Stimulated activated CD4-positive, alpha-beta T cell treated with anti-CD3 and anti-CD28 coated beads, Interleukin-4, amount 100 ng/mL, for 1 hour (primary cell): ENCODE measurements around the gene ZNF853.

Source experiments
- DNase-seq: peaks from one replicate; pipeline ENCODE4 v3.0.0-alpha.2; 2020

Gene ZNF853

DNA sequence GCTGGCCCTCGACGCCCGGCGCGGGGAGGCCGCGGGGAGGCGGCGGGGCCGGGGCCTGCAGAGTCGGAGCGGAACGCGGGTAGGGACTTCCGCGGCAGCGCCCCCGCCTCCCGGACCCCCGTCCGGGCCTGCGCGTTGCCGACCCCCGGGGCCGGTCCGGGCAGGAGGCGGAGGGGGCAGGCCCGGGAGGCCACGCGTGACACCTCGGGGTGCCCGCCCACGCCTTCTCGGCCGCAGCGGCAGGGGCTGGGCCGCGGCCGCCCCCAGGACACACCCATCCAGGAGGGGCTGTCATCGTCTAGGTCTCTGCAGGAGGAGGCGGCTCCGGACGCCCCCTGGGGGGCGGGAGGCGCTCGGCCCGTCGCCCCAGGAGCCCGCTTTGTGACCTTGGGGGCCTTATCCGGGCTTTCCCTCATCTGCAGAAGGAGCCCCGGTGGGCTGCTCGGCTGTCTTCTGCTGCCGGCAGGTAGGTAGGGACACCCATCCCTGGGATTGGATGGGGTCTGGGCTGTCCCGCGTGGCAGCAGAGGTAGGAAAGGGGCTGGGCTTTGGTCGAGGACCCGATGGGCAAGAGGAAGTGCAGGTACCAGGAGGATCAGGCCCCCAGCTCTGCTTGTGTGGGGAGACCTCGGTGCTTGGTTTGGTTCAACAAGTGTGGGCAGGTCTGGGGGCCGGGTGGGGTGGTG is 22.3 kb downstream of the ZNF853 start:
- DNase-seq: peak; percentile 61

DNA sequence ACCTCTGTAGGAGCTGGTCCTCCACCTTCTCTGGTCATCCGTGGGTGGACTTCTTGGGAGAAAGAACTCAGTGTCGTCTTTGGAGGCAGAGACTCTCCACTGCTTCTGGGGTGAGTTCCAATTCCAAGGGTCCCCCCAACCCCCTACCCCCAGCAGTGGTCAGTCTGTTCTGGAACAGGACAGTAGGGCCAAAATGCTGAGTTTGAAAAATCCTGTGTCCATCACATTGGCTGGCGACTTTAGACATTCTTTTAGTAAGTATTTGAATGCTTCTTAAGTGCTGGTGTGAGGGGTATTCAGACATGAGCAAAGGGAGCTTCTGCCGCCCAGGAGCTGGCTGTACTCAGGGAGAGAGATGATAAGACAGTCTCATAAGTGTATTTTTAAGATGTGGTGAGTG is 23.6 kb downstream of the ZNF853 start:
- no peak for DNase-seq

DNA sequence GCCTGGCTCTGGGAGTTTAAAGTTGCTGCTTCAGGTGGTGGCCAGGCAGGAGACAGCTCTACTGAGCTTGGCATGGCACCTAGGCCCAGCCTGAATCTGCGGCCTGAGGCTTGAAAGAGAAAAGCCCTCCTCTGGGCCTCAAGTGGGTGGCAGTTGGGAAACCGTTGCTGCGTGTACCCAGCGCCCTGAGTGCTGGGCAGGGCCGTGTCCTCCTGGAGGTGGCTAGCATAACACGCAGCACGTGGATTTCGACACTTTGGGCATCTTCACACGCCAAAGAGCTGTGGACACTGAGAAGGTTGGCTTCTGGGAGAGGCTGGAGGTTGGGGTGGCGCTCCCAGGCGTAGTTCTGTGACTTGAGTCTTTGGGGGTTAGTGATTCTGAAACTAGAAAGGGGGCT is 24.2 kb downstream of the ZNF853 start:
- DNase-seq: no peak

DNA sequence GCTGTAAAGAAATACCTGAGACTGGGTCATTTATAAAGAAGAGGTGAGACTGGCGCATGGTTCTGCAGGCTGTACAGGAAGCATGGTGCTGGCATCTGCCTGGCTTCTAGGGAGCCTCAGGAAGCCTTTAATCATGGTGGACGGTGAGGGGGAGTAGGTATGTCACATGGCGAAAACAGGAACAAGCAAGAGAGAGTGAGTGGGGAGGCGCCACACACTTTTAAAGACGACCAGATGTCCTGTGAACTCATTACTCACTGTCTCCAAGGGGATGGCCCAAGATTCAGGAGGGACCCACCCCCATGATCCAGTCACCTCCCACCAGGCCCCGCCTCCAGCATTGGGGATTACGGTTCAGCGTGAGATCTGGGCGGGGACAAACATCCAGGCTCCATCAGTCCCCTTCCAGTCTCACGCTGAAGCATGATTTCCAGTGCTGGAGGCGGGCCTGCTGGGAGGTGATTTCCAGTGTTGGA is 24.9 kb downstream of the ZNF853 start:
- DNase-seq: peak; percentile 35

DNA sequence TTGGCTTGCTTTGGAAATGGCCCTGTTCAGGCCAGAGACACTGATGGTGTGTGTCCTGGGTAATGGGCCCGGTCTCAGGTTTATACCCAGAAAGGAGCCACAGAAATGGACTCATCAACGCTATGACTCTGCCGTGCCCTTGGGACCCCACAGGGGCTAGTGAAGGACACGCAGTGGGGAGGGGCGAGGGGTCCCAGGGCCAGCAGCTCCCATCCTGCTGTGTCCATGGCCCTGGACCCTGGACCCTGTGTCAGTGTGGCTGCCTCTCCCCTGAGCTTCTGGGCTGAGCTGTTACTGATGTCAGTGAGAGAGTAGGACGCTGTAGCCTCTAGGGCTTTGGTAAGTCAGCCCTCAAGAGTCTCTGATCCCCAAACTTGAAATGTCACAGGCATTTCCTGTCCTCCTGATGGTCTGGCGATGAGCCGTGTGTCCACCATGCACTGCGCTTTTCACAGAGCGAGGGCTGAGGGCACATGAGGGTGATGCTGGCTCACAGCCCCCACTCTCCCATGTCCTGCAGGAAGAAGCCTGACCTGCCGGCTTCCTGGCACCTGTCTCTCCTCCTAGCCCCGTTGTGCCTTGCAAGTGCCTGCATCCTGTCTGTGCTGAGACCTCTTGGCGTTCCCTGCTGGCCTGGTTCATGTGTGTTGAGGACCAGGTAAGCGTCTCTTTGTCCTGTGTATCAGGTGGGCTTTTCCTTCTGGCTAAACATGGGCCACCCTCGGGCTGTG is 26.1 kb downstream of the ZNF853 start:
- DNase-seq: no peak

DNA sequence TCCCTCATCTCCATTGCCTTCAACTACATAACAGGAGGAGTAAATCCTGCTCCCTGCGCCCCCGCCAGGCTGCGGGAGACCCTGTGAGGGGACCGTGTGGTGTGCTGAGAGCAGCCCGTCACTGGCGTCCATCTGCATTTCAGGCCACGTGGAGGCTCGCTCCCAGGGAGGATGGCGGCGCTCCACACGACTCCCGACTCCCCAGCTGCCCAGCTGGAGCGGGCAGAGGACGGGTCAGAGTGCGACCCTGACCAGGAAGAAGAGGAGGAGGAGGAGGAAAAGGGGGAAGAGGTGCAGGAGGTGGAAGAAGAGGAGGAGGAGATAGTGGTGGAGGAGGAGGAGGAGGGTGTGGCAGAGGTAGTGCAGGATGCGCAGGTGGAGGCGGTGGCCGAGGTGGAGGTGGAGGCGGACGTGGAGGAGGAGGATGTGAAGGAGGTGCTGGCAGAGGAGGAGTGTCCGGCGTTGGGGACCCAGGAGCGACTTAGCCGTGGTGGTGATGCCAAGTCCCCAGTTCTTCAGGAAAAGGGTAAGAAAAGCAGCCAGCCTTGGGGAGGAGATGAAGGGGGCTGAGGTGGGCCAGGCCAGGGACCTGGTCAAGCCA is 26.9 kb downstream of the ZNF853 start:
- no peak for DNase-seq

DNA sequence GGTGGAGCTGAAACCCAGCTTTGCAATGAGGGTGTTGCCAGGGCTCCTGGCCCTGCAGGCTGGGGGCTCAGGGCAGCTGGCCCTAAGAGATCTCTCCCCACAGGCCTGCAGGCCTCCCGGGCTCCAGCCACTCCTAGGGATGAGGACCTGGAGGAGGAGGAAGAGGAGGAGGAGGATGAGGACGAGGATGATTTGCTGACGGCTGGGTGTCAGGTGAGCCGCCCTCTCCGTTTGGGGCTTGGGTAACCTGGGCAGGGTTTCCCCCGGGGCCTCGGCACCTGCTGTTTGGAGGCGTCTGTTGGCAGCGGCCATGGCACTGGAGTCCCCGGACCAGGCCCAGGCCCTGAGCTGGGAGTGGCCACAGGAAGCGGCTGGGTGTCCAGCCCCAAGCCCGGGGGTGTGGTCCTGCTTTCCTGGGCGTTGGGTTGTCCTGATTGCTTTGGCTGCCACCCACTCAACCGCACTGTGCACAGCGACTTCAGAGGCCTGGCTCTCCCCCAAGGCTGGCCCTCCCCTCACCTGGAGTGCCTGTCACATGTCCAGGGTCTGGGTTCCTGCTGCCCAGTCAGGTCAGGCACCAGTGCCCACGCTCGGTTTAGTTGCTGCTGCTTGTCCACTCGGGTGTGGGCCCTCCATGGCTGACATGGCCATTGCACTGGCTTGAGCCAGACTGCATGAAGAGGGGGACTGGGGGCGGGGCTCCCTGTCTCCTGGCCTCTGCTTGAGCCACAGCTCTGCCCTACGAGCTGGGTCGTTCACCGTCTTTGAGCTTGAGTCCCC is 27.6 kb downstream of the ZNF853 start:
- no peak for DNase-seq

DNA sequence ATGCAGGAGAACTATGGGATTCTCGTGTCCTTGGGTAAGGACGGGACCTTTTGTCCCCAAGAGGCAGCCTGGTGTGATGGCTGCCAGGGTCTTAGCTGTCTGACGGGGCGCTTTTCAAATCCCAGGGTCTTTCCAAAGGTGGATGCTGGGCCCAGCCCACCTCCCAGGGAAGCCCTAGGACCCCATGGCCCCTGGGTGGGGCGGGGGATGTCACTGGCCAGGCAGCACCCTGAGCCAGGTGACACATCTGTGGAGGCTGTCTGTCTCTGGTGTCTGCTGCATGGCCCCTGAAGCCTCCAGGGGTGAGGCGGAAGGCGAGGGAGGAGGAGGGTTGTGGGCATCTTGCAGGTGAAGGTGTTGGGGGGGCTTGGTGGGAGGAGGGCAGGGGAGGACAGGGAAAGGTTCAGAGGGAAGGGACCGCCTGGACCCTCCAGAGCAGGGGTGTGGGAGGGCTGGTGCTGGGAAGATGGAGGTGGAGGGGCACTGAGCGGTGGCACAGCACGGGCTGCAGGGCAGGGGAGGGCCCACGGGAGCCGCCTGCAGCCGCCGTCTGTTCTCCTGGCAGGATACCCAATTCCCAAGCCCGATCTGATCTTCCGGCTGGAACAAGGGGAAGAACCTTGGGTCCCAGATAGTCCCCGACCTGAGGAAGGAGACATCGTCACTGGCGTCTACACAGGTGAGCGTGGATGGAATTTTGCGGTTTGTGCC is 28.7 kb downstream of the ZNF853 start:
- no peak for DNase-seq

DNA sequence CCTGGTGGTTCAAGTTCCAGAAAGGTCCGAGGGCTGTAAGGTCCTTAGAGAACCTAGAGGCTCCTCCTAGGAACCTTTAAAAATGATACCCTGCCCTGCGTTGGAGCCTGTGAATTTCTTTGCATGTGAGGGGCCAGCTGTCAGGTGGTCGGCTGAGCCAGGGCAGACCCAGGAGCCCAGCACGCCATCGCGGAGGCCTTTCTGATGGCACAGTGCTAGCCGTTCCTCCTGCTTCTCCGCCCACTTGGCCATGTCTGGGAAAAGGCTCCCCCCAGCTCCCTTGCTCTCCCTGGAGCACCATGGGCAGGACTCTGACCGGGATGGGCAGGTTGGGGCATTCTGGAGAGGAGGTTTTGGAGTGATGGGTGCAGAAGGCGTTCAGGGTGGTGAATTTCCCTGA is 29.3 kb downstream of the ZNF853 start:
- no peak for DNase-seq

DNA sequence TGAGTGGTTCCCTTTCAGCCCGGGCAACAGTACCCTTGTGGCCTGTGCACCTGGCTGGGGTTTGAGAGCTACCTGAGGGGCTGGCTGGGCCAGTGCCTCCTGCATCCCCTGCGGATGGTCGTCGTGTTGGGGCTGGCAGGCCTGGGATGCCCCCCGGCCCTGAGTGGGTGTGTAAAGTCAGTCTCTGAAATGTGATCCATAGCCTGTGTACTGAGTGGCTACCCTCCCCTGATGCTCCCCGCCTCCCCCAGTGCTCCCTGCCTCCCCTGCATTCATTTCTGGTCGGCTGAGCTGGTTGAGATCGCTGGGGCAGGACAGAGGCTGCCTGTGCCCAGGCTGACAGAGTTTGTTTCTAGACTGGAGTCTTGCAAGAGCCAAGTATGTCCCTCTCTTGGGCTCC is 31.1 kb downstream of the ZNF853 start:
- DNase-seq: no peak

DNA sequence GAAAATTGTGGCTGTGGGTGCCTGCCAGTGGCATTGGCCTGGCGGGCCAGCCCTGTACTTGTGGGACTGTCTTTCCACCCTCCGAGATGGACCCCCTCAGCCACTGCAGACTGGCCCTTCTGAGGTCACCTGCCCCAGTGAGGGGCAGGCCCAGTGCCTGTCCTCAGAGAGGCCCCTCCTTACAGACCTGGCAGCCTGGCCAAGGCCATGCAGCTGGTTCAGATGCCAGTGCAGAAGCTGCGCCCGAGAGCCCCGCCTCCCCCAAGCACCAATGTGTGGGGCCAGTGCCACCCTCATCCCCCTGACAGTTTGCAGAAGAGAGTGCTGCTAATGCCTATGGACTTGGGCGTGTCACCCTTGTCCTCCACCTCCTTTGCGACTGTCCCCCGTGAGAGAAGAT is 31.7 kb downstream of the ZNF853 start:
- no peak for DNase-seq

DNA sequence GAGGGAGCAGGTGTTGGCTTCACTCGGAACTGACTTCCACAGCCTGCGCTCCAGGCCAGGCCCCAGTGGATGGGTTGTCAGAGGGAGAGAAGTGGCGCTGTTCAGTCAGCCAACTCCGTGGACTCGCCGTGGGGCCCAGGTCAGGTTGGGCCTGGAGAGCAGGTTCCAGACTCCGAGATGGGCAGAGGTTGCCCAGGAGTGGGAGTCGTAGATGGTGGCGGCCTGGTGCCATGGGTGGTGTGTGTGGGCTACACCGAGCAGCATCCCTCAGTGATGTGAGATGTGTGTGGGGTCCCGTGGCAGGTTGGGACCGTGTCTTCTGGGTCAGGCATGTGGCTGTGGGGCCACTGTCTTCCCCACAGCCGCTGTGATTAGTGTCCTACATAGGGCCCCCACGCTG is 32.1 kb downstream of the ZNF853 start:
- DNase-seq: no peak

DNA sequence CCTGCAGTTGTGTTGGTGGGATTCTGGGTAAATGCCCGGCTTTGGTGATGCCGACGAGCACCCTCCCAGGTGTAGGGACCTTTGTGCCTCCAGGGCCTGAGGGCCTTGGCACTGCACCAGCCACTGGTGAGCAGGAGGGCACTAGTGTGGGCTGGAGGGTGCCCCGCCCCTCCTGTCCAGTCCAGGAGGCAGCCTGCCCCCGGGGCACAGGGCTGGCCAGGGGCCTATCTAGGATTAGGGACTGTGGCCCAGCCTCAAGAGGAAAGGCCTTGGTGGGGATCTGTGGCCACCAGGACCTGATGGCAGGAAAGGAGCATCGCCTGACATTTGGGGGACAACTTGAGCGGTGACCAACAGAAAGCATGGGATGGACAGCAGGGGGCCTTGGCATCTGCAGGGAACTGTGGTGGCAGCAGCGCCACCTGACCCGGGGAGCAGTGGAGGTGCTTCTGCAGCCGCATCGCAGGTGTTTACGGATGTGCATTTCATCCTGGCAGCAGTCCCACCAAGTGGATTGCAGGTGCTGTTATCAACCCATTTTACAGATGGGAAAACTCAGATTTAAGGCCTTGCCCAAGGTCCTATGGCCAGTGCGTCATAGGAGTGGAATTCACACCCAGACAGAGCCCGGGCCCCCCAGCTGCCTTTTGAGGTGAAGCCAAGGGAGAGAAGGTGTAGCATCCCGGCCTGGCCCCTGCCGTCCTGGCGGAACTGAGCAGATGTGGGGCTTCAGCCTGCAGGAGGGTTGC is 32.8 kb downstream of the ZNF853 start:
- no peak for DNase-seq

DNA sequence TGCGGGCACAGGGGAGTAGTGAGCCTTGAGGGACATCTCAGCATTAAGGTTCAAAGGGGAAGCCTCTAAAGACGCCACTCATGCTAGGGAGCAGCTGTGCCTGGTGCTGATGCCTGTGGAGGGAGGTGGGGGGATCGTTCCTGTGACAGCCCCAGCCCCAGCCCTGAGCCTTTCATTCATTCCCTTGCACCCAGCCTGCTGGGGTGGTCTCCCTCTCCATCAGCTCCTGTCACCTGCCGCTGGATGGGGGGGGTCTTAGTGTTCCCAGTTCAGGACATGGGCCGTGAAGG is 33.4 kb downstream of the ZNF853 start:
- DNase-seq: no peak

DNA sequence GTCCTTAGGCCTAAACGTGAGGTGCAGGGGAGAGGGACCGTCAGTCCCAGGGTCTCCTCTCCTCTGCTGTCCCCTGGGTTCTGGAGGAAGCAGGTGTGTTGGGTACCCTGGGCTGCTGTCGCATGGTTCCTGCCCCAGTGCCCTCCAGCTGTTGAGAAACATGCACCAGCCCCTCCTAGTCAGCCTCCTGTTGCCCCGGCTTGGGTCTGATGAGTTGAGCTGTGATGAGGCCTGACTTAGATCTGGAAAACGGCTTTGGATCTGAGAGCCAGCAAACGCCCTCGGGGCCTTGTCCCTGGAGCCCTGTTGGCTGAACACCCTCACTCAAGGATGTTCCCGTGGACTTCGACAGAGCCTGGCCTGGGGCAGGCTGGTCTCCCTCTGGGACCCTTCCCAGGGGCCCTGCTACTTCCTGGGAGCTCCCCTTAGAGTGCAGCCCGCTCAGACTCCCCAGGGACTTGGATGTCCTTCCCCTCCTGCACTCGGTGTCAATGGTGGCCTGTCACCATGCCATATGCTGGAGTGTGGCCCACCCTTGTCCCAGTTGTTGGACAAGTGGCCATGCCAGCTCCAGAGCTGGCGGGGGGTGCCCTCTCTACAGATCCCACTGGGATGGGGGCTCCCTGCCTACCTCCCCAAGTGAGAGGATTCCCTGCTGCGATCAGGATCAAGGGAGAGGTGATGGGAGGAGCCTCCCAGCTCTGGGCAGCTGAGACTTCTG is 34.0 kb downstream of the ZNF853 start:
- DNase-seq: no peak

DNA sequence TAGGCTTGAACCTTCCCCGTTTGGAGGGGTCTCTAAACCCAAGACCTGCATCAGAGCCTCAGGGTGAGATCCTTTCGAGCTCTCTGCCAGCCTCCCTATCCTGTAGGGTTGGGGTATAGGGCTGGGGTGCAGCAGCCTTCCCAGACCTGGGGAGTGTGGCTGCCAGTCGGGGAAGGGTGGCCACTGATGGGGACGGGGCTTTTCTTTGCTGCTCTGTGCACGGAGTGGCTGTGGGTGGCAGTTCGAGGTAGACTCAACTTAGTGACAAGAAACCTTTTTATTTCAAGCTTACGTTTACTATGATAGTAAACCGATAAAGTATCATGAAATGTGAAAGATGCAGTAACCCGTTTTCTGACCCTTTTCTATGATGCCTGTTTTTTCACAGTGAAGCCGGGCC is 34.7 kb downstream of the ZNF853 start:
- DNase-seq: no peak

DNA sequence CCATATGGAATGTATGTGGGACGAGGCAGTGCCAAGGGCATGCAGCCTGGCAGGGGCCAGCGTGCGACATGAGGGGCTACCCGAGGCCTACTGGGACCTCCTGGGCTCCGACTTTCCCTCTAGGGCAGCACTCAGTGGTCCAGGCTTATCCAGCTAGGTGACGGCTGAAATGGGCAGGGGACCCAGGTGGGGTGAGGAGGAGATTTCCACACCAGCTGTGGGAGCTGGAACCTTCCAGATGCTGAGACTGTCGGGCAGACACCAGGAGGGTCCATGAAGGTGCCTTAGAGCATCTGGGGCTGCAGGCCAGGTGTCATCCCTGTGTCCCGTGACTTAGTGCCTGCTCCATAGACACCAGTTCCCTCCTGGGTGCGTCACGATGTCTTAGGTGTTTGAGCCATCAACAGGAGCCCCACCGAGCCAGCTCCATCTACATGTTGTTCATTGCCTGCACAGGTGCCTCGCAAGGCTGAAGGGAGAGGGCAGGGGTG is 35.2 kb downstream of the ZNF853 start:
- DNase-seq: no peak

DNA sequence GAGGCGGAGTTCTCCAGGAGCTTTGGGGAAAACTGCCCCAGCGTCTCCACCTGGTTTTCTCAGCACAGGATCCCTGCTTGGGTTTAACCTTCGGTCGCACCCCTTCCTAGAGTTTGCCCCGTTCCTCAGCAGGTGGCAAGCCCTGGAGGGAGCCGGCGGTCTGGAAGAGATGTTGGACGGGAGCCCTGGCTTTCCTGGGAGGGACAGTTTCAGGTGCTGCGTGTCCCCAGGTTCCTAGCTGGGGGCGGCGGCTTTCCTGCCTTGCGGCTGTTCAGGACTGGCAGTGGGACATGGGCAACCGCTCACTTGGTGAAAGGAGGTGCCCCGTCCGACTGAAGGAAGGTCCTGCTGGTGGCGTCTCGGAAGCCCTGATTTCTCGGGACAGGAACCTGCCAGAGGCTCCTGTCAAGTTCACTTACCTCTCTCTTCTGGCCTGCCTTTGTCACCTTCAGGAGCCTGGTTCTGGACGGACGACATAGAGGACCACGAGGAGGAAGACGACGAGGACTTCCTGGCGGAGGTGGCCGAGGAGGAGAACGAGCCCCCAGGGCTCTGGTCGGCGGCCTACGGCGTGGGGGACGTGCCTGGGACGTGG is 36.5 kb downstream of the ZNF853 start:
- no peak for DNase-seq

DNA sequence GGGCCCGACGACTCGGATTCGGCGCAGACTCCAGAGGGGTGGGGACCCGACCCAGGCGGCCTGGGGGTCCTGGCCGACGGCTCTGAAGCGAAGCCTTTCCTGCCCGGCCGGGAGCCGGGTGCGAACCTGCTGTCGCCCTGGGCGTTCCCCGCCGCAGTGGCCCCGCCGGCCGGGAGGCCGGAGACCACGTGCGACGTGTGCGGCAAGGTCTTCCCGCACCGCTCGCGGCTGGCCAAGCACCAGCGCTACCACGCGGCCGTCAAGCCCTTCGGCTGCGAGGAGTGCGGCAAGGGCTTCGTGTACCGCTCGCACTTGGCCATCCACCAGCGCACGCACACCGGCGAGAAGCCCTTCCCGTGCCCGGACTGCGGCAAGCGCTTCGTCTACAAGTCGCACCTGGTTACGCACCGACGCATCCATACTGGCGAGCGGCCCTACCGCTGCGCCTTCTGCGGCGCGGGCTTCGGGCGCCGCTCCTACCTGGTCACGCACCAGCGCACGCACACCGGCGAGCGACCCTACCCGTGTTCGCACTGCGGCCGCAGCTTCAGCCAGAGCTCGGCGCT is 37.1 kb downstream of the ZNF853 start:
- DNase-seq: no peak
